ENCODE measurements around the gene SBF2. TPM values are rescaled to one million over a fixed set of nuclear protein-coding genes. Genes with fewer than 3 reads are reported as not detected.

Gene SBF2
- total and polyA plus RNA-seq, 2 of the 13 experiments (the other 11 are each of a cell fraction or from before 2014, with no cell fraction given), result 24.0 to 45.8 TPM

DNA sequence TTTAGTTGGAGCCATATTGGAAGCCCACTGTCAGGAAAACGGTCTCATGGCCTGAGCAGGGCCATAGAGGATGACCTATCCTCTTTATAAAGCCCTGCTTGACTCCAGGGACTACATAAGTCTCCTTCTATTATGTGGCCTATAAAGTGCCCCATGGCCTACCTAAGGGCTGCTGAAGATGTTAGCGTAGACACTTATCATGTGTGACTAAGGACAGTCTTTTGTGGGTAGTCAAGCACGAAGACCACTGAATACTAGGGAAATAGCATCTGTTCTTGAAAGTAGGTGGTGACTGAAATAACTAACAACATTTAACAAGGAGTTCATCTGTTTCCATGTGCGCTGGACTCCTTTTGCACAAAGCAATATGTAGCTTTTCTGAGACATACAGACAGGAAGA, 513.1 kb downstream of the SBF2 start (continued):
- TF ChIP-seq ZNF766 (CRISPR knock-in tag; IDR thresholded peaks at IDR 0.05; ENCODE audit: borderline replicate concordance), result no peak
- TF ChIP-seq ZNF616 (CRISPR knock-in tag; IDR thresholded peaks at IDR 0.05; ENCODE audit: low read depth), result no peak
- TF ChIP-seq FOXK1 (CRISPR knock-in tag; IDR thresholded peaks at IDR 0.05; ENCODE audit: borderline replicate concordance, low read depth), result no peak
- no peak for TF ChIP-seq FOXC1 (CRISPR knock-in tag; IDR thresholded peaks at IDR 0.05; ENCODE audit: borderline replicate concordance)

DNA sequence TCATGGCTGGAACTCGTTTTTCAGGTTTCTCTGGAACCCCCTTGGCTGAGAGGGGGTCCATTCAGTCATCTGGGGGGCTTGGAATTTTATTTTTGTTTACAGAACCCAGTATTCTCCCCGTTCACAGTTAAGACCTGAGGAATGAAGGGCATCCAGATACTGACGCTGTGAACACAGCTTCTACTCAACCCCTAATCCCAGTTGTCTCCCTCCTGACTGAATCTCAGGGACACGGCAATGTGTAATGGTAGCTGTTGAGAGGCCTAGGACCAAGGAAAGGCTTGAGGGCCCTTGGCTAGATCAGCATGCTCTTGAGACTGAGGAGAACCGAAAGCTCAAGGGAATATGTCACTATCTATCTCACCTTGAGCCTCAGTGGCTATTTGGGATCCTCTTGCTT, 516.5 kb downstream of the SBF2 start:
- Histone ChIP-seq H3K4me1 (ENCODE audit: insufficient read depth, low read length) (no peaks in the 10 kb centered on the region), H3K36me3 (replicated peaks in 1 of 2; ENCODE audit: control insufficient read depth in 1 of 2, insufficient read depth in 2 of 2, low read length in 2 of 2) (peaks cover 8 to 19% of the 10 kb centered on the region in 2 experiments; a peak in 3 of 5 replicates), H3K79me2 (ENCODE audit: insufficient read depth, low read length) (no peaks in the 10 kb centered on the region), H3K27me3 (ENCODE audit: control insufficient read depth in 1 of 2, insufficient read depth in 2 of 2, low read length in 2 of 2) (no peaks in the 10 kb centered on the region), H3K4me3 (replicated peaks in 1 of 3; ENCODE audit: insufficient read depth in 1 of 3, low read depth in 2 of 3, low read length in 3 of 3) (no peak overlapping the region), H3K9me3 (ENCODE audit: low read length) (no peaks in the 10 kb centered on the region), H3K4me2 (ENCODE audit: low read depth, low read length) (no peak overlapping the region), H3K9ac (ENCODE audit: insufficient read depth, low read depth, low read length) (no peak overlapping the region), H3K27ac (ENCODE audit: extremely low read length, insufficient read depth, low read length) (no peak overlapping the region), H2AFZ (ENCODE audit: low read length) (no peak overlapping the region), H4K20me1 (ENCODE audit: insufficient read depth, low read length) (no peaks in the 10 kb centered on the region)
- in situ Hi-C loops (cut with HindIII; ENCODE audit: extremely low pct_ligation_motif_present, low pct_unique_long_range_greater_than_20kb) (no loop called here), intact Hi-C loops (cut with micrococcal nuclease; ENCODE audit: unreplicated experiment) (no loop called here)
- FAIRE-seq, result no peak
- WGBS (ENCODE audit: low lambda C conversion rate), result 95% methylated on average over 5 of the region's 5 CpGs
- CTCF ChIA-PET (ENCODE audit: low intra/inter-chr PET ratio, low total read pairs), result no interaction called here
- BruUV-seq (replicated peaks), result no TSS peak
- POLR2A ChIA-PET, result no interaction called here
- ATAC-seq, result no peak
- DNase-seq (ENCODE audit: low spot score), result no peak
- TF ChIP-seq, protein P1, sequence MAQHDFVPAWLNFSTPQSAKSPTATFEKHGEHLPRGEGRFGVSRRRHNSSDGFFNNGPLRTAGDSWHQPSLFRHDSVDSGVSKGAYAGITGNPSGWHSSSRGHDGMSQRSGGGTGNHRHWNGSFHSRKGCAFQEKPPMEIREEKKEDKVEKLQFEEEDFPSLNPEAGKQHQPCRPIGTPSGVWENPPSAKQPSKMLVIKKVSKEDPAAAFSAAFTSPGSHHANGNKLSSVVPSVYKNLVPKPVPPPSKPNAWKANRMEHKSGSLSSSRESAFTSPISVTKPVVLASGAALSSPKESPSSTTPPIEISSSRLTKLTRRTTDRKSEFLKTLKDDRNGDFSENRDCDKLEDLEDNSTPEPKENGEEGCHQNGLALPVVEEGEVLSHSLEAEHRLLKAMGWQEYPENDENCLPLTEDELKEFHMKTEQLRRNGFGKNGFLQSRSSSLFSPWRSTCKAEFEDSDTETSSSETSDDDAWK (CRISPR knock-in tag; IDR thresholded peaks at IDR 0.05), result no peak
- TF ChIP-seq, protein P2, sequence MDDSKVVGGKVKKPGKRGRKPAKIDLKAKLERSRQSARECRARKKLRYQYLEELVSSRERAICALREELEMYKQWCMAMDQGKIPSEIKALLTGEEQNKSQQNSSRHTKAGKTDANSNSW (CRISPR knock-in tag; IDR thresholded peaks at IDR 0.05; ENCODE audit: borderline replicate concordance), result no peak
- TF ChIP-seq, protein P3, sequence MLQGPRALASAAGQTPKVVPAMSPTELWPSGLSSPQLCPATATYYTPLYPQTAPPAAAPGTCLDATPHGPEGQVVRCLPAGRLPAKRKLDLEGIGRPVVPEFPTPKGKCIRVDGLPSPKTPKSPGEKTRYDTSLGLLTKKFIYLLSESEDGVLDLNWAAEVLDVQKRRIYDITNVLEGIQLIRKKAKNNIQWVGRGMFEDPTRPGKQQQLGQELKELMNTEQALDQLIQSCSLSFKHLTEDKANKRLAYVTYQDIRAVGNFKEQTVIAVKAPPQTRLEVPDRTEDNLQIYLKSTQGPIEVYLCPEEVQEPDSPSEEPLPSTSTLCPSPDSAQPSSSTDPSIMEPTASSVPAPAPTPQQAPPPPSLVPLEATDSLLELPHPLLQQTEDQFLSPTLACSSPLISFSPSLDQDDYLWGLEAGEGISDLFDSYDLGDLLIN (CRISPR knock-in tag; IDR thresholded peaks at IDR 0.05; ENCODE audit: borderline replicate concordance), result no peak
- TF ChIP-seq MYC (CRISPR knock-in tag; IDR thresholded peaks at IDR 0.05; ENCODE audit: borderline replicate concordance) (no peak), FOXK2 (IDR thresholded peaks at IDR 0.05) (no peak), GZF1 (CRISPR knock-in tag; IDR thresholded peaks at IDR 0.05) (no peak), MAZ (IDR thresholded peaks at IDR 0.05; ENCODE audit: borderline replicate concordance, low read depth, low read length) (no peak), MAZ (CRISPR knock-in tag; IDR thresholded peaks at IDR 0.05; ENCODE audit: low read depth) (no peak), ARNTL (CRISPR knock-in tag; IDR thresholded peaks at IDR 0.05) (no peak), SNAPC2 (CRISPR knock-in tag; IDR thresholded peaks at IDR 0.05) (no peak), ATRX (CRISPR knock-in tag; IDR thresholded peaks at IDR 0.05; ENCODE audit: borderline replicate concordance) (no peak), ZNF451 (CRISPR knock-in tag; IDR thresholded peaks at IDR 0.05) (no peak)
- TF ChIP-seq, protein P4, sequence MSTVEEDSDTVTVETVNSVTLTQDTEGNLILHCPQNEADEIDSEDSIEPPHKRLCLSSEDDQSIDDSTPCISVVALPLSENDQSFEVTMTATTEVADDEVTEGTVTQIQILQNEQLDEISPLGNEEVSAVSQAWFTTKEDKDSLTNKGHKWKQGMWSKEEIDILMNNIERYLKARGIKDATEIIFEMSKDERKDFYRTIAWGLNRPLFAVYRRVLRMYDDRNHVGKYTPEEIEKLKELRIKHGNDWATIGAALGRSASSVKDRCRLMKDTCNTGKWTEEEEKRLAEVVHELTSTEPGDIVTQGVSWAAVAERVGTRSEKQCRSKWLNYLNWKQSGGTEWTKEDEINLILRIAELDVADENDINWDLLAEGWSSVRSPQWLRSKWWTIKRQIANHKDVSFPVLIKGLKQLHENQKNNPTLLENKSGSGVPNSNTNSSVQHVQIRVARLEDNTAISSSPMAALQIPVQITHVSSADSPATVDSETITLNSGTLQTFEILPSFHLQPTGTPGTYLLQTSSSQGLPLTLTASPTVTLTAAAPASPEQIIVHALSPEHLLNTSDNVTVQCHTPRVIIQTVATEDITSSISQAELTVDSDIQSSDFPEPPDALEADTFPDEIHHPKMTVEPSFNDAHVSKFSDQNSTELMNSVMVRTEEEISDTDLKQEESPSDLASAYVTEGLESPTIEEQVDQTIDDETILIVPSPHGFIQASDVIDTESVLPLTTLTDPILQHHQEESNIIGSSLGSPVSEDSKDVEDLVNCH (CRISPR knock-in tag; IDR thresholded peaks at IDR 0.05), result no peak
- TF ChIP-seq, protein P5, sequence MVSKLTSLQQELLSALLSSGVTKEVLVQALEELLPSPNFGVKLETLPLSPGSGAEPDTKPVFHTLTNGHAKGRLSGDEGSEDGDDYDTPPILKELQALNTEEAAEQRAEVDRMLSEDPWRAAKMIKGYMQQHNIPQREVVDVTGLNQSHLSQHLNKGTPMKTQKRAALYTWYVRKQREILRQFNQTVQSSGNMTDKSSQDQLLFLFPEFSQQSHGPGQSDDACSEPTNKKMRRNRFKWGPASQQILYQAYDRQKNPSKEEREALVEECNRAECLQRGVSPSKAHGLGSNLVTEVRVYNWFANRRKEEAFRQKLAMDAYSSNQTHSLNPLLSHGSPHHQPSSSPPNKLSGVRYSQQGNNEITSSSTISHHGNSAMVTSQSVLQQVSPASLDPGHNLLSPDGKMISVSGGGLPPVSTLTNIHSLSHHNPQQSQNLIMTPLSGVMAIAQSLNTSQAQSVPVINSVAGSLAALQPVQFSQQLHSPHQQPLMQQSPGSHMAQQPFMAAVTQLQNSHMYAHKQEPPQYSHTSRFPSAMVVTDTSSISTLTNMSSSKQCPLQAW (CRISPR knock-in tag; IDR thresholded peaks at IDR 0.05), result no peak
